NCI-H1092 treated with DMSO at 0.1 percent for 48 hours (cell line): ENCODE data around the gene UGT1A1.

ENCODE experiments used
- DNase-seq: peaks from one replicate; lab custom pipeline; 2025; lab: John Stamatoyannopoulos, UW

The UGT1A1 gene

DNA sequence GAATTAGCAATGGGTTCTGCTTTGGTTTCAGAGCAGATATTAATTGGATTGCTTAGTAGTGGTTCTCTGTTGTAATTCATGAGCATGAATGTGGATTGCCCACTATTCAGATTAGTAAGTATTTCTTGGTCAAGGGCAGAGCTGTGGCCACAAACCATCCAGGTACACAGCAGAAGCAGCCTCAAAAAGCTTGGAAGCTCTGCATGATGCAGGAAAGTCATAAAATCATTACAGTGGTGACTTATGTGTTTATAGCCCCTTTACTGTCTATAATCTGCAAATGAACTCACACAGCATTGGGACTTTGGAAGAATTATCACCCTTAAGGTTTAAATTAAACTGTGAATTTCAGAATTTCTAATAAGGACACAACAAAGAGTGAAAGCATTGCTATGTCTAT, 1.9 kb upstream of the UGT1A1 start:
- DNase-seq = no peak

DNA sequence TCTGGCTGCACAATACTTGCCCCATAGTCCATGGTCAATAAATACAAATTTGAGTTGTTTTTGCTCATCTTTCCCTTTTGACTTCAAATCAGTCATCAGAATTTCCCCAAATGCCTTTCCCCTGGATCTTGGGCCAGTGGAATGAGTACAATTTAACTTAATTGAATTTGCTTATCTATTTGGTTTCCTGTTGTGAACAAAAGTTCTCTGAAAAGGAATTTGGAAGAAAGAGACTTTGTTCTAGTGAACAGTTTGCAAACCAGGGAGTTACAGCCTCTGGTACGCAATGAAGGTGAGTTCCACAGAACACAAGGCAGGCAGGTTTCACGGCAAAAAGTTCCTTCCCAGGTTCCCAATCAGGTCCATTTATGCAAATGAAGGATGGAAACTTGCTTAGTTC, 1.2 kb upstream of the UGT1A1 start:
- no peak for DNase-seq

DNA sequence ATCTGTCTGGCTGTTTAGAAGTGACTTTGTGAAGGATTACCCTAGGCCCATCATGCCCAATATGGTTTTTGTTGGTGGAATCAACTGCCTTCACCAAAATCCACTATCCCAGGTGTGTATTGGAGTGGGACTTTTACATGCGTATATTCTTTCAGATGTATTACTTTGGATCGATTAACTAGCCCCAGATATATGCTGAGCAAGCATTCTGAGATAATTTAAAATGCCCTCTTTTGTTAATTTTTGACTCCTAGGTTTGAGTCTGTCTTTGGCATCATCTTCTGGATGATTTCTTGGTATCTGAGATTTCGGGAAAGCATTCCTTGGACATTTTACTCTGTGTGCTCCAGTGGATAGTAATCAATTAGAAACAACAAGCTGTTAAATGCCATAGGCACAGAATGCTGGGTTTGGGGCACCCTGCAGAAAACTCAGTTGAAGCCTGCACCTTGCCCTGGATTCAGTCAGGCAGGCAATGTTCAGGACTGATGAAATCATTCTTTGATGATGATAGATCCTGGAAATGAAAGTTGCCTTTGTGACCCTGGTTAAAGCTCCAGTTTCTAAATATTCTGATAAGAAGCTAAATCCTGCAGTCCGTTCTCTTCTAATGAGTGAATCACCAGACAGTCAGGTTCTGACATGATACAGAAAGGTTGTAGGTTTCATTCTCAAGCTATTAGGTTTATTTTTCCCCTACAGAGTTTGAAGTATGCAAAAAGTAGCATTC, 1.1 kb downstream of the UGT1A1 start:
- no peak for DNase-seq

DNA sequence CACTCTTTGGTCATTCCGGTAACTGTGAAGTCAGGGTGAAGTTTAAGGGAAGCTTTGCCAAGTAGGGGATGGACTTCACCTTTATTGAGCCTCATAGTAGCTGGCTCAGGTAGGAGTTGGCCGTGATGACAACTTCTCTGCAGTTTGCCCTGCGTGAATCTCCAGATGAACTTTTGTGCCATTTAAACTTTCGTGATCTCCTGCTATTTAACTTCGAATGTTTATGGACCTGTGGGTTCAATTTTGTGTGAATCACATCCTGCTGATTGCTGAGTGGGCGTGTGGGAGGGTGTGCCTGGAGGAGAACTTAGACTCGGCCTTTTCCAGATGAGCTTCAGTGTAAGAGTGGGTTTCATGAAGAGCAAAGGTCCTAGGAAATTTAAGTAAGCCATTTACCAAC, 4.2 kb downstream of the UGT1A1 start:
- no peak for DNase-seq

DNA sequence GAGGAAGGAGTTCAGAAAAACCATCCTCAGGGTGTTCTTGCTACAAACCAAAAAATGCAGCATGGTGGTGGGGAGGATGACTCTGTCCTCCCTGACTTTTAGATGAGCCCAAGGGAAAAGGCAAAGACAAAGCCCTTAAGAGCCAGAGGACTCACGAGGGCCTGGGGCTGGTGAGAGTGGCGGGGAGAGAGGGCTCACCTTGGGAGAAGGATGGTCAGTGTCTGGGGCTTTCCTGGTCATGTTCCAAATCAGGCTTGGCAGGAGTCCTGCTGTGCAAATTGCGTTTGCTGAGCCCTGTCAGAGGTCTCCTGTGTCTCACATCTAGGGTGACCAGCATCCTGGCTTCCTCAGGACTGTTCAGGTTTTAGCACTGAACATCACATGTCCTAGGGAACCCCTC, 4.7 kb downstream of the UGT1A1 start:
- DNase-seq = no peak

DNA sequence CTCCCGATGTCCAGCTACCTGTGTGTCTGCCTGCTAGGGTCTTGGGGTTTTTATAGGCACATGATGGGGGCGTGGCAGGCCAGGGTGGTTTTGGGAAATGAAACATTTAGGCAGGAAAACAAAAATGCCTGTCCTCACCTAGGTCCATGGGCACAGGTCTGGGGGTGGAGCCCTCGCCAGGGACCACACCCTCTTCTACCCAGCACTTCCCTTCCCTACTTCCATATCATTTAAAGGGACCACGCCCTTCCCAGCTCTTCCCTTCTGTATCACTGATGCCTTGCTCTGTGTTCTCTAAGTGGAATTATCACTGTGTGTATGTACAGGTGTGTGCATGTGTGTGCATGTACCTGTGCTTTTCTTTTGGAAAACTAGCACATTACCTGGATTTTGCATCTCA, 6.3 kb downstream of the UGT1A1 start:
- DNase-seq = no peak

DNA sequence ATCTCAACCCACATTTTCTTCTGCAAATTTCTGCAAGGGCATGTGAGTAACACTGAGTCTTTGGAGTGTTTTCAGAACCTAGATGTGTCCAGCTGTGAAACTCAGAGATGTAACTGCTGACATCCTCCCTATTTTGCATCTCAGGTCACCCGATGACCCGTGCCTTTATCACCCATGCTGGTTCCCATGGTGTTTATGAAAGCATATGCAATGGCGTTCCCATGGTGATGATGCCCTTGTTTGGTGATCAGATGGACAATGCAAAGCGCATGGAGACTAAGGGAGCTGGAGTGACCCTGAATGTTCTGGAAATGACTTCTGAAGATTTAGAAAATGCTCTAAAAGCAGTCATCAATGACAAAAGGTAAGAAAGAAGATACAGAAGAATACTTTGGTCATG, 8.0 kb downstream of the UGT1A1 start:
- DNase-seq = no peak

DNA sequence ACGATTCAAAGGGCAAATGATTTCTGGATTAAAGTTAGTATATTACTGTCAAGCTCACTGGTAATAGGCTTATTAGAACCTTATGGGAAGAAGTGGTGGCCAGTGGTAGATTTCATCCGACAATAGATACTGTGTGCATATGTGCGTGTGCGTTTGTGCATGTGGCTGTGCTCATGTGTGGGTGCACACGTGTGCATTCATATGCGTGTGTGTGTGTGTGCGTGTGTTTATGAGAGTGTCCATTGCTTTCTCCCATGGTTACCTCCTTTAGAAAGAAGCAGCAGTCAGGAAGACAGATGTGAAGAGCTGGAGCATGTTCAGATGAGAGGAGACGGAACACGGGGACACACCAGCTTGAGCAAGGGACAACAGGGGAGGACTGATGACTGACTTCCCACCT, 9.2 kb downstream of the UGT1A1 start:
- DNase-seq = no peak

DNA sequence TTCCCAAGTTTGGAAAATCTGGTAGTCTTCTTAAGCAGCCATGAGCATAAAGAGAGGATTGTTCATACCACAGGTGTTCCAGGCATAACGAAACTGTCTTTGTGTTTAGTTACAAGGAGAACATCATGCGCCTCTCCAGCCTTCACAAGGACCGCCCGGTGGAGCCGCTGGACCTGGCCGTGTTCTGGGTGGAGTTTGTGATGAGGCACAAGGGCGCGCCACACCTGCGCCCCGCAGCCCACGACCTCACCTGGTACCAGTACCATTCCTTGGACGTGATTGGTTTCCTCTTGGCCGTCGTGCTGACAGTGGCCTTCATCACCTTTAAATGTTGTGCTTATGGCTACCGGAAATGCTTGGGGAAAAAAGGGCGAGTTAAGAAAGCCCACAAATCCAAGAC, 12.1 kb downstream of the UGT1A1 start:
- DNase-seq = no peak

DNA sequence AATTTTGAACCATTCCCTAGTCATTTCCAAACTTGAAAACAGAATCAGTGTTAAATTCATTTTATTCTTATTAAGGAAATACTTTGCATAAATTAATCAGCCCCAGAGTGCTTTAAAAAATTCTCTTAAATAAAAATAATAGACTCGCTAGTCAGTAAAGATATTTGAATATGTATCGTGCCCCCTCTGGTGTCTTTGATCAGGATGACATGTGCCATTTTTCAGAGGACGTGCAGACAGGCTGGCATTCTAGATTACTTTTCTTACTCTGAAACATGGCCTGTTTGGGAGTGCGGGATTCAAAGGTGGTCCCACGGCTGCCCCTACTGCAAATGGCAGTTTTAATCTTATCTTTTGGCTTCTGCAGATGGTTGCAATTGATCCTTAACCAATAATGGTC, 12.5 kb downstream of the UGT1A1 start:
- DNase-seq = no peak

DNA sequence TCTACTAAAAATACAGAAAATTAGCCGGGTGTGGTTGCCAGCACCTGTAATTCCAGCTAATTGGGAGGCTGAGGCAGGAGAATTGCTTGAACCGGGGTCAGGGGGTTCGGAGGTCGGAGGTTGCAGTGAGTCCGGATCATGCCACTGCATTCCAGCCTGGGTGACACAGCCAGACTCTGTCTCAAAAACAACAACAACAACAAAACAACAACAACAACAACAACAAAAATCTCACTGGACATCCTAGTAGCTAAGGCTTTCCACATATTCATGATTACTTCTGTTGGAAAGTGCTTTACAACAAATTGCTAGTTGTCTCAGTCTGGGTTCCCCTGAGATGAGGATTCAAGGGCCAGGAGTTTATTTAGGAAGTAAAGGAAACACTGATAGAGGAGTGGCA, 13.8 kb downstream of the UGT1A1 start:
- no peak for DNase-seq

DNA sequence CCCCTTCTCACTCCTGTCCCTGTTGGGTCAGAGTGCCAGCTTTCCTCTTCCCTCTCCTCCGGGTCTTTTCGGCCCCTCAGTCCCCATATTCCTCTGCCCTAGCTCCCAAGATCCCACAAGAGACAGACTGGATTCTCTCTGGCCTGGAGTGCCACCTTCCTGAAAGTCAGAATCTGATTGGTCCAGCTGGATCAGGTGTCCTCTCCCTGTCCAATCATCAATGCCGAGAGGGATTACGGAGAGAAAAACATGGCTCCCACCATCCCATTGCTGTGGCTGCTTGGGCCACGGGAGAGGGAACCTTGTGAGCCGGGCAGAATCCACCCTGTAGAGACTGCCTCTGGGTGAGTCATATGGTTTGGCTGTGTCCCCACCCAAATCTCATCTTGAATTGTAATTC, 15.3 kb downstream of the UGT1A1 start:
- no peak for DNase-seq

DNA sequence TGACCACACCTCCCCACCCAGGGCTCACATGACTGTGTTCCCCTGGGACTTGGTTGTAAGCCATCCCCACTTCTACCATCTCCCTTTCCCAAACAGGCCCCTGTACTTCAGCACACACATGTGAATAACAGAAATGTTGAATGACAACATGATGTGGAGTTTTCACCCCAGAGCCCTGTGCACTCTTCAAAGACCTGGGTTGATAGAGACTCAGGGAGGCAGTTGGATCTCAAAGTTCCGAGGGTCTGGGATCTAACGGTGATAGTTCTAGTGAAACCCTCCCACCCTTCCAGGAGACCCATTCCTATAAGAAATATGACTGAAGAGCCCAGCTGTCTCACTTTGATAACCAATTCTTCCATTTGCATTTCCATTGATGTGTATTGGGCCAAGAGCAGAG, 18.0 kb downstream of the UGT1A1 start, which contains the start of gene MROH2A:
TSS of gene MROH2A (plus strand) at position 301 of the 400 bp plus-strand sequence. CDS start 1,029 bp downstream, outside the sequence.
- no peak for DNase-seq

DNA sequence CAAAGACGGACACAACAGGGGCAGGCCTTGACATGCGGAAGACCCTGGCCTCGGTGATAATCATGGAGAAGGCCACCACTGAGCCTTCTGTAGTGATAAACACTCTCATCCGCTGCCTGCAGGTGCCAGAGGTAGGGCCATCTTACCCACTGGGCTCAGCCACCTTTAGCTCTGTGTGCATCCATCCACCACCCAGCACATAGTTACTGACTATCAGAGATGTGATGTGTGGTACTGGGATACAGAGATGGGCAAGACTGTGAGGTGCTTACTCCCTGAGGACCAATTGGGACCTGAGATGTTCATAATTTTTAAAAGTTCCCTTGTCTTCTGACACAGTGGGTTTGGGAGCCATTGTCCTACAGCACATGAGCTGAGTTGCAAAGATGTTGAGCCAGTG, 19.7 kb downstream of the UGT1A1 start:
- DNase-seq = no peak

DNA sequence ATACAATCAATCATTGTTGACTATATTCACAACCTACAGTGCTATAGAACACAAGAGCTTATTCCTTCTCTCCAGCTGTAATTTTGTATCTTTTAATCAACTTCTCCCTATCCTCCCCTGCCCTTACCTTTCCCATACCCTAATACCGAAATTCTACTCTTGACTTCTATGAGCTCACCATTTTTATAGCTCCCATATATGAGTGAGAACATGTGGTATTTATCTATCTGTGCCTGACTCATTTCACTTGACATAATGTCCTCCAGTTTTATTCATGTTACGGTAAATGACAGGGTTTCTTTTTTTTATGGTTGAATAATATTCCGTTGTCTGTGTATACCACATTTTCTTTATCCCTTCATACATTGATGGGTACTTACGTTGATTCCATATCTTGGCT, 20.7 kb downstream of the UGT1A1 start:
- no peak for DNase-seq

DNA sequence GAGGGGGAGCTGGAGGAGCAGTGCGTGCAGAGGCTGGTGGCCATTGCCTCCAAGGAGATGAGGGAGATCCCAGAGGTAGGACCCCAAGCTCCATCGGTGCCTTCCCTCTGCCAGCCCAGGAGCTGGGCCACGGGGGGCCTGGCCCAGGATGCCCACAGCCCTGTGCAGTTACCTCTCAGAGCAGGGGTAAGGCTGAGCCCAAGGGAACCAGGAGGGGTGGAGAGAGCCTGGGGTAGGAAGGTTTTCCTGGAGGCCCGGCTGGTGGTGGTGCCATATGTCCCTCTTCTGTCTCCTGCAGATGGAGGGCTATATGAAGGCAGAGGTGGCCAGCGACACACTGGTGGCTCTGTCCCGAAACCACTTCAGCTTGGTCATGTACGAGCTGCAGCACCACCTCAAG, 29.5 kb downstream of the UGT1A1 start:
- DNase-seq = no peak

DNA sequence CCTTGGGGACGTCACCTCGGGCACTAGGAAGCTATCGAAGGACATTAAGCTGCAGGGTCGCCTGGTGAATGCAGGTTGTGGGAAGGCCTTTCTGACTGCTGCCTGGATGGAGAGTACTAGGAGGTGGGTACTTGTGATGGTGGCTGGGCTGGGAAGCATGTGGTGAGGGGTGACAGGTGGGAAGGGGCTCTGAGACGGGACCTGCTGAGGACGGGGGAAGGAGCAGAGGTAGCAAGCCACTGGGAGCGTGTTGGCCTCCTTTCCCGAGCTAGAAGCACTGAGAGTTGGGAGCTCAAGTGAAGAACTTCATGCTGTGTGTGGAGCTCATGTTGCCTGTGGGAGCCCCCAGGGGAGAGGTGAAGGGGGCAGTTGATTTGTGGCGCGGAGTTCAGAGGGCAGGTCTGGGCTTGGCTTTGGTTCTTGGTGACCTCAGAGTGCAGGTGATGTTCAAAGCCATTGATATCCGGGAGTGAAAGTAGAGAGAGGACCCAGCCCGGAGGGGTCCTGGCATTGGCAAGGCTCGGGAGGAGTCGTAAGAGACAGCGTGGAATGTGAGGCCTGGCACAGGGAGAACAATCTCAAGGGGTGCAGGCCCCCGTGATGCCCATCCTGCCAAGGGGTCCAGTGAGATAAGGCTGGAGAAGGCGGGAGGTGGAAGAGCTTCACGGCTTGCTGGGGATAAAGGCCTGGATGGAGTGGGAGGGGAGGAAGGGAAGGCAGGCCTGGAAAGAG, 31.2 kb downstream of the UGT1A1 start:
- DNase-seq = no peak

DNA sequence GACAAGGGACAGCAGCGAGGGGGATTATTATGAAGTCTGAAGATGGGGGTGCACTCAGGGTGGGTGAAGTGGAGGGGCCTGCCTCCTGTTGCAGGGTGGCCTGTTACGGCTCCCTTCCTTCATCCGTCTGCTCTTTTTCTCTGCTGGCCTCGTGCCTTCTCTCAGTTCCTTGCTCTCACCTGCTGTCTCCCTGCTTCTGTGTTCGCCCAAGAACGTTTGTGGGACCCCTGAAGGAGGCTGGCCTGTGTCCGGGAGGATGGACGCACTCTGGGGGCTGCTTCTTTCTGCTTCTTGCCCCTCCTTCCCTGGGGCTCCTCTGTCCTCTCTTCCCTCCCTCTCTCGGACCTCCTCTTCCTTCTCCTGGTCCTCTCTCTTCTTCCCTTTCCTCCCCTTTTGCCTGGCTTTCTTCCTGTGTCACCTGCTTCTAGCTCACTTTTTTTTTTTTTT, 31.8 kb downstream of the UGT1A1 start:
- no peak for DNase-seq

DNA sequence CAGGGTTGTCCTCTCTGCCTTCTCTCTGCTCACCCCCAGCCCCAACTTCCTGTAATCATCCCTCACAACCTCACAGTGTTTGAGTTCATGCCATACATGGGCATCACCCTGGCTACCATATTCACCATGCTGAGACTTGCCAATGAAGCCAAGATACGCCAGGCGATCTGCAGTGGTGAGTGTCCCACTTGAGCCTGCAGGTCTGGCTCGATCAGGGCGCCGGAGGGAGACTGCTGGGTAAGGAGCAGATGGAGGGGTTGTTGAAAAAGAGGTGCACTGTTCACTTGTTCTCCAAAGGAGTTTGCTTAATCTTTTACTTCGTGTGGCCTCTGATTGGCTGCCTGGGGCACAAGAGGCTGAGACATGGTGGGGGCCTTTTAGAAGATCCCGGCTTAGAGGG, 32.6 kb downstream of the UGT1A1 start:
- DNase-seq = no peak

DNA sequence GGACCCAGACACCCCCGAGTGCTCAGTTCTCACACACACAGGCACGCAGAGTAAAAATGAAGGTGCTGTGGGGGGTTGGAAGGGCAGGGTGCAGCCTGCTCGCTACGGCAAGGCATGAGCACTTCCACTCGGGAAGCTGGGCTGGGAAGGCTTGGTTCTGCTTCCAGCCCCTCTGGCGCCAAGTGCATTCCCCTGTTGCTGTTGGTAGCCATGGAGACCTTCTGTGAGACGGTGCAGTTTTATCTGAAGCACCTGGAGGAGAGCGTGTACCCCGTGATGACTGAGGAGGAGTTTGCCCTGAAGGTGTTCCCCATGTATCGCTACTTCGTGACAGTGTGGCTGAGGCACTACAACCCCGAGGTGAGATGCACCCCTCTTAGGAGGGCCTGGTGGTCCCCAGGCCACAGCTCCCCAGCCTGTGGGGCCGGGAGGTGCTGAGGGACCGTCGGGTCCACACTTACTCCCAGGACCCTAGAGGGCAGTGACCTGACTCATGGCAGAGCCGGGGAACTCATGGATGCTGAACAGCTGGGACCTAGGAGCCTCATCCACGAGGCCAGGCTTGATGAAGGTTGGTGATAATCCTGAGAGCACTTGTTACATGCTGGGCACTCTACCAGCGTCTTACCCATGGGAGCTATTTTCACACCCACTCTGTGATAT, 33.5 kb downstream of the UGT1A1 start:
- no peak for DNase-seq

DNA sequence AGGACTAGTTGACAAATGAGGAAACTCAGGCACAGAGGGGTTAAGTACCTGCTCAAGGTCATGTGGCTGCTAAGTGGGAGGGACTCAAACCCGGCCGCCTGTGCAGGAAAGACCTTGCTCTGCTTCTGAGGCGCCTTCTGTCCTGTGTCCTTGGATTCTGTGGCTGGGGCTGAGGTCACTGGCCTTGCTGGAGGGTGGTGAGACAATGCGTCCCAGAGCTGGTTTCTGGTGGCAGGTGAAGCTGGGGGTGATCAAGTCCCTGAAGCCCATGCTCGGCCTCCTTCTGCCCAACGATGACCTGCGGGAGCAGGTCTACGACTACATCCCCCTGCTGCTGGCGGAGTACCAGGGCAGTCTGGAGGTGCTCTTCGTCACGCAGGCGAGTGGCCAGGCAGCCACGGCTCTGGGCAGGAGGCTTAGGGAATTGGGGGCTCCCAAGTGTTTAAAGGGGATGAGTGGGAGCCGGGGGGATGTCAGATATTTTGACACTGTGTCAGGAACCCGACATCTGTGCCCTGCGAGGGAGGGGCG, 34.1 kb downstream of the UGT1A1 start:
- no peak for DNase-seq

DNA sequence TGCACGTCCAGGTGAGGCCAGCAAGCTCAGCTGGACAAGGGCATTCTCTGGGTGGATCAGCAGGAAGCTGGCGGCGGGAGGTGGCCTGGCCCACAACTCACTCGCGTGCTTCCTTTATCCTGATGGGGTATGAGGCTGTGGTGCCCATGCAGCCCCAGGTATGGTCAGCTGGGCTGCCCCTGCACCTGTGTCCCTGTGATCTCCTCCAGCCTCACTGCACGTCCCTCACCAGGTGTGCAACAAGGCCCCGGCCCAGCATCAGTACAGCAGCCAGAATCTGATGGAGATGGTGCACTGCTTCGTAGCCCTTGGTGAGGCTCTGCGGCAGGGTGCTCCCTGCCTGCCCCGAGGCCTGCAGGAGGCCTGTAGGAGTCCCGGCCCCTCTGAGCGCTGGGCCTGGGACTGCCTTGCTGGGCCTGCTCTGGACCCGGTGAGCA, 35.7 kb downstream of the UGT1A1 start:
- DNase-seq = no peak

DNA sequence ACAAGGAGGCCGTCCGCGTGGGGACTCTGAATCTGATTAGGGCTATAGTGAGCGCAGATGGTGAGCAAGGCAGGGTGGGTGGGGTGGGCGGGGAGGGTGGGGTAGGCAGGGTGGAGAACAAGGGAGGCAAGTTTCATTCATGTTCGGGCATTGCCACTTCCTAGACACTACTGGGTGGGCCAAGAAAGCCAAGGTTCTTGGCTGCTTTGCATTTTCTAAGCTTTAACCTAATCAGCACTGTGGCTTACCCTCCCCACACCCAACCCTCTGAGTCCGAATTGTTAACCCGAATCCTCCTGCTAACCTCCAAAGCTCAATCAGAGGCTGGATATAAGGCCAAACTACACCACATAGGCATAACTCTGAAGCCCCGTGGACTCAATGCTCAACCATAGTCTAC, 36.2 kb downstream of the UGT1A1 start:
- no peak for DNase-seq
